Thoracic aorta (tissue), 2 donors: Measurements from ENCODE around the gene OR2AT4. TPM values are rescaled to one million over a fixed set of nuclear protein-coding genes. Genes with fewer than 3 reads are reported as not detected.

Experiments
- ATAC-seq: fragments of 150-250 bp; one replicate; pipeline ENCODE4 v1.8.0; 2017; ENCODE audit warnings: low read depth; ENCODE audit not compliant: insufficient number of reproducible peaks, low FRiP score
- DNase-seq: peaks from one replicate; pipeline ENCODE4 v3.0.0-alpha.2; 2020; ENCODE audit warnings: low spot score
- H3K27ac ChIP-seq, 2 donors: fragments of 200-600 bp; sonication (generic); 1 replicate in 1 of 2; 2 replicates in 1 of 2; pipeline ENCODE4 v1.5.1; 2016; ENCODE audit warnings: mild to moderate bottlenecking in 2 of 2, moderate library complexity in 2 of 2
- H3K27me3 ChIP-seq: fragments of 200-600 bp; sonication (generic); replicated peaks from 2 replicates; pipeline ENCODE4 v1.6.0; 2016; ENCODE audit warnings: mild to moderate bottlenecking; ENCODE audit not compliant: insufficient read depth
- H3K36me3 ChIP-seq: fragments of 200-600 bp; sonication (generic); one replicate; pipeline ENCODE4 v1.5.1; 2016
- H3K4me1 ChIP-seq, 2 donors: fragments of 200-600 bp; sonication (generic); 1 replicate in 1 of 2; 2 replicates in 1 of 2; pipeline versions ENCODE4 v1.5.1 to v1.6.0; 2016; ENCODE audit warnings: low read depth in 2 of 2, mild to moderate bottlenecking in 1 of 2; ENCODE audit not compliant: control insufficient read depth in 1 of 2
- H3K4me3 ChIP-seq: fragments of 200-600 bp; sonication (generic); 2 replicates; pipeline ENCODE4 v1.5.1; 2016; ENCODE audit warnings: mild to moderate bottlenecking
- H3K9me3 ChIP-seq: fragments of 200-600 bp; sonication (generic); 2 replicates; pipeline ENCODE4 v1.5.1; 2016
- total RNA-seq, 2 donors: library from RNA; depleted of rRNA; stranded (reverse); fragments of >200 nt; gene quantifications; one replicate each; pipeline versions ENCODE4 v1.1.0 to v1.2.3, GENCODE V29; 2016
- TF ChIP-seq, protein P1 (sequence below): fragments of 200-600 bp; sonication (generic); IDR thresholded peaks from one replicate; pipeline ENCODE4 v1.5.1; 2019; ENCODE audit warnings: antibody characterized with exemption

The OR2AT4 gene
- total RNA-seq, result not detected

DNA sequence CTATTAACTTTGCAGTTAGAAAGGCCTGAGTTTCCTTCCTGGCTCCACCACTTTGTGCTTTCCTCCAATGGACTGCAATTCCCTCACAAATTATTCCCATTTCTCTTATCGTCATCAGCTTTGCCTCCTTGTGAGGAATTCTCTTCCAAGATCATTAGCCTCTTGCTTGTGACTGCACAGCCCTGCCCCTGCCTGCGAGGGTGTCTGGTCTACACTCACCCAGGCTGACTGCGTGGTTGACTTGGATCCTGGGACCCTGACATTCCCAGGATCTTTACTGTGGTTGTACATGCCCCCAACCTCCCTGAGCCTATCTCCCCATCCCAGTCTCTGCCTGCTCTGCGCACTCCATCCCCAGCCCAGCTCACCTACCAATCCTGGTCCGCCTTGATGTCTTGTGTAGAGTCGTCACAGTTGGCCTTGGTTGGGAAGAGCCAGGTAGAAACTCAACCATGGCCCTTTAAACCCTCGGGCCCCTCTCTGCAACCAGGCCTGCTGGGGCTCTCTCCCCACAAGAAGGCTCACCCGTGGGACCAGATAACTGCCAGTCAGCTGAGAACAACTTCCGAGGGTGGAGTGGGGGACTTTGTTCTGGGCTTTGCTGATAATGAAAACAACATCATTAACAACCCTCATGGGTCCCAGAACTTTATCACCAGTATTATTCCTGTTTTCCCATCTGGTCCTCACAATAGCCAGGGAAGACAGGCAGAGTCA lies at the start of gene OR2AT4:
Gene OR2AT4 (minus strand): TSS at position 421 of the 717 bp plus-strand sequence.
- Histone ChIP-seq H3K4me1 (no peaks in the 10 kb centered on the region), H3K36me3 (no peaks in the 10 kb centered on the region), H3K9me3 (peaks cover 1% of the 10 kb centered on the region), H3K27me3 (no peaks in the 10 kb centered on the region), H3K4me3 (no peak within 1 kb of the TSS), H3K27ac (no peak within 1 kb of the TSS)
- TF ChIP-seq, protein P1, sequence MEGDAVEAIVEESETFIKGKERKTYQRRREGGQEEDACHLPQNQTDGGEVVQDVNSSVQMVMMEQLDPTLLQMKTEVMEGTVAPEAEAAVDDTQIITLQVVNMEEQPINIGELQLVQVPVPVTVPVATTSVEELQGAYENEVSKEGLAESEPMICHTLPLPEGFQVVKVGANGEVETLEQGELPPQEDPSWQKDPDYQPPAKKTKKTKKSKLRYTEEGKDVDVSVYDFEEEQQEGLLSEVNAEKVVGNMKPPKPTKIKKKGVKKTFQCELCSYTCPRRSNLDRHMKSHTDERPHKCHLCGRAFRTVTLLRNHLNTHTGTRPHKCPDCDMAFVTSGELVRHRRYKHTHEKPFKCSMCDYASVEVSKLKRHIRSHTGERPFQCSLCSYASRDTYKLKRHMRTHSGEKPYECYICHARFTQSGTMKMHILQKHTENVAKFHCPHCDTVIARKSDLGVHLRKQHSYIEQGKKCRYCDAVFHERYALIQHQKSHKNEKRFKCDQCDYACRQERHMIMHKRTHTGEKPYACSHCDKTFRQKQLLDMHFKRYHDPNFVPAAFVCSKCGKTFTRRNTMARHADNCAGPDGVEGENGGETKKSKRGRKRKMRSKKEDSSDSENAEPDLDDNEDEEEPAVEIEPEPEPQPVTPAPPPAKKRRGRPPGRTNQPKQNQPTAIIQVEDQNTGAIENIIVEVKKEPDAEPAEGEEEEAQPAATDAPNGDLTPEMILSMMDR, result no peak
- ATAC-seq, result no peak
- no peak for DNase-seq

DNA sequence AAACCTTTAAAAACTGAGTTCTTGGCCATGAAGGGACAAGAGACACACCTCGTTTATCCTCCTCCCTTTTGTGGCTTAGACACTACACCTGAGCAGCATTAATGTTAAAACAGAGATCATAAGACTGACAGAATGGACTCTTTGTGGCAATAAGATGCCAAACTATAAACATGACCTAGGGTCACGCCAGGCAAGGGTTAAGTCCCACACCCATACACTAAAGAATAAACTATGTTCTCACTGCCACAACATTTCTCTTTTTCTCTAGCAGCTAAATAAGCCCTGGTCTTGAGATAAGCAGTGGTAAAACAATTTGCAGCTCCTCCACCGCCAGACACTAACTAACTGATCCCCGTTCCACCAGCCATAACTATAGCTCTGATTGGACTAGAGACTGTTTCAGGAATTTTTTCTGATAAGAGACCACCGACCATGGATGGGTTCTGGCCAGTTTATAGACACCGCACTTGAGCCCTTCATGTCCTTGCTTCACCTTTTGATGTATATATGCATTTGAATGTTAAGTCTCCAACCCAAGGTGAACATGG lies 49.4 kb upstream of the OR2AT4 start:
- H3K9me3 ChIP-seq, result no peaks in the 10 kb centered on the region
- H3K4me1 ChIP-seq, result no peaks in the 10 kb centered on the region
- H3K27me3 ChIP-seq, result no peaks in the 10 kb centered on the region
- no peak overlapping the region for H3K27ac ChIP-seq
- ATAC-seq, result no peak
- H3K36me3 ChIP-seq, result no peaks in the 10 kb centered on the region
- DNase-seq, result no peak
- TF ChIP-seq, protein P1, result no peak
- H3K4me3 ChIP-seq, result no peak overlapping the region

DNA sequence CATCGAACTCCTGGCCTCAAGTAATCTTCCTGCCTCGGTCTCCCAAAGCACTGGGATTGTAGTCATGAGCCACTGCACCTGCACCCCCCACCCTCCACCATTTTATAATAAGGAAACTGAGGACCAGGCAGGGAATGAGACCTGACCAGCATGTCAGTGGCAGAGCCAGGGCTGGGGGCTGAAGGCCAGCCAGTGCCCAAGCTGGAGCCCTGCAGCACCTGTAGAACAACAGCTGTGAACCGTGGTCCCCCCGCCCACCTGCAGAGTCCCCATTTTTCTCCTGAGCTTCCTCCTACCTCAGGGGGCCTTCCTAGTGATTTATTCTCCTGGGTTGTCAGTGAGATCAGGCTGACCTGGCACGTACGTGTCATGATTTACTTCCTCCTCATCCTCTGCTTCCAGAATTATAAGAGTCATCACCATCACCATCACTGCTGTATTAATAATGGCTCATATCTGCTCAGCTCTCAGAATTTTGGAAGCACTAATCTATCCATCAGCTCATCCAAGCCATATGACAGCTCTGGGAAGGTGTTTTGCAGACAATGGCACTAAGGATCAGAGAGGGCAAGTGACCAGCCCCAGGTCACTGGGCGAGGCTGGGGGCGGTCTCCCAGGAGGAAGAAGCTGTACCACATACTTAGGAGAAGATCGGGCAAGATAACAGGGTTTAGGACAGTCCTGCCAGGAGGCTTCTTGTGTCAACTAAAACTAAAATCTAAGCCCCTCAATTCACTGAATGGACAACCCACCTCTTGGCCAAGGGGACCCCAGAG lies 48.7 kb upstream of the OR2AT4 start:
- DNase-seq, result no peak
- H3K4me3 ChIP-seq, result no peak overlapping the region
- no peaks in the 10 kb centered on the region for H3K27me3 ChIP-seq
- H3K27ac ChIP-seq, result no peak overlapping the region
- TF ChIP-seq, protein P1, result no peak
- H3K4me1 ChIP-seq, result no peaks in the 10 kb centered on the region
- H3K9me3 ChIP-seq, result no peaks in the 10 kb centered on the region
- no peaks in the 10 kb centered on the region for H3K36me3 ChIP-seq
- ATAC-seq, result no peak

DNA sequence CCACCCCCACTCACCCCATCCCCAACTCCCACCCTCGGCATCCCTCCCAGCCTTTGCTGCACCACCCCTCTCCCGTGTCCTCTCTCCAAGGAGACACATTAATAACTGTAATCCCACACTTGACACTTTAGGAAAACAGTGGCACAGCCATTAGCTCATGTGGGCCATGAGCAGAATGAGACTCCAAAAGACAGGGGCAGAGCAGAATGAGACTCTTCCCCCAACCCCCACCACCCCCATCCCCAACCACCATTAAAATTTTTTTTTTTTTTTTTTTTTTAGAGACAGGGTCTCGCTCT lies 48.0 kb upstream of the OR2AT4 start:
- H3K4me3 ChIP-seq, result no peak overlapping the region
- DNase-seq (no peak), ATAC-seq (no peak)
- H3K36me3 ChIP-seq, result no peaks in the 10 kb centered on the region
- H3K27ac ChIP-seq, result no peak overlapping the region
- no peaks in the 10 kb centered on the region for H3K4me1 ChIP-seq
- H3K9me3 ChIP-seq, result no peaks in the 10 kb centered on the region
- TF ChIP-seq, protein P1, result no peak
- no peaks in the 10 kb centered on the region for H3K27me3 ChIP-seq

DNA sequence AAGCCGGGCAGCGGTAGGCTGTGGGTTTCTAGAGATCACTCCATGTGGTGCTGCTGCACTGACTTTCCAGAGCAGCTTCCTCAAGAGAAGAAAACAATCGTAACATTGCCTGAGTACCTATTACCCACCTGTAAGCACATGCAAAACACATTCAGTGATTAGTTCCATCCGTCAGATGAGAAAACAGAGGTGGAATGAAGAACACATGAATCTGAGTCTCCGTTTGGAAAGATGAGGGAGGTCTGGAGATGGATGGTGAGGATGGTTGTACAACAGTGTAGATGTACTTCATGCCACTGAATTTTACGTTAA lies 46.7 kb upstream of the OR2AT4 start:
- Histone ChIP-seq H3K27ac (no peak overlapping the region), H3K9me3 (no peaks in the 10 kb centered on the region), H3K27me3 (no peaks in the 10 kb centered on the region), H3K36me3 (no peaks in the 10 kb centered on the region), H3K4me3 (no peak overlapping the region), H3K4me1 (no peaks in the 10 kb centered on the region)
- TF ChIP-seq, protein P1, result no peak
- ATAC-seq, result no peak
- no peak for DNase-seq
